Activated CD4-positive, alpha-beta T cell treated with anti-CD3 and anti-CD28 coated beads, Interleukin-2, amount 50 U/mL, for 48 hours (primary cell): ENCODE measurements around the gene CERS1.

Experiments used
- DNase-seq, 2 experiments: peaks; one replicate each; pipeline ENCODE4 v3.0.0-alpha.2; 2020

CERS1 gene, protein sequence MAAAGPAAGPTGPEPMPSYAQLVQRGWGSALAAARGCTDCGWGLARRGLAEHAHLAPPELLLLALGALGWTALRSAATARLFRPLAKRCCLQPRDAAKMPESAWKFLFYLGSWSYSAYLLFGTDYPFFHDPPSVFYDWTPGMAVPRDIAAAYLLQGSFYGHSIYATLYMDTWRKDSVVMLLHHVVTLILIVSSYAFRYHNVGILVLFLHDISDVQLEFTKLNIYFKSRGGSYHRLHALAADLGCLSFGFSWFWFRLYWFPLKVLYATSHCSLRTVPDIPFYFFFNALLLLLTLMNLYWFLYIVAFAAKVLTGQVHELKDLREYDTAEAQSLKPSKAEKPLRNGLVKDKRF

DNA sequence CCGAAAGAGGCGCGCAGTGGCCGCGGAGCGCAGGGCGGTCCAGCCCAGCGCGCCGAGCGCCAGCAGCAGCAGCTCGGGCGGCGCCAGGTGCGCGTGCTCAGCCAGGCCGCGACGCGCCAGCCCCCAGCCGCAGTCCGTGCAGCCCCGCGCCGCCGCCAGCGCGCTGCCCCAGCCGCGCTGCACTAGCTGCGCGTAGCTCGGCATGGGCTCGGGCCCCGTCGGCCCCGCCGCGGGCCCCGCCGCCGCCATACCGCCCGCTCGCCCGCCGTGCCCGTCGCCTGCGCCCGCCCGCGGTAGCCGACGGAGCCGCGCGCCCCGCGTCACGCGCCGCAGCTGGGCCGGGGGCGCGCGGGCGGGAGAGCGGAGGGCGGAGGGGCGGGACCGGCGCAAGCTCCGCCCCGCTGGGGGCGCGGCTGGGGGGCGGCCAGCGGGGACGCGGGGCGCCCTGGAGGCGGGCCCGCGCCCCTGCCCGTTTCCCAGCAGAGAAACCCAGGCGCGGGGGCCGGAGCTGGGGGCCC lies at the start of gene CERS1:
CERS1 (minus strand) TSS at position 335 of the 518 bp plus-strand sequence; CDS start at position 249, 86 bp downstream.
- DNase-seq: no peak

GRCh38 chr19:18945297-18945696 lies 49.3 kb upstream of the CERS1 start:
- no peak for DNase-seq

DNA sequence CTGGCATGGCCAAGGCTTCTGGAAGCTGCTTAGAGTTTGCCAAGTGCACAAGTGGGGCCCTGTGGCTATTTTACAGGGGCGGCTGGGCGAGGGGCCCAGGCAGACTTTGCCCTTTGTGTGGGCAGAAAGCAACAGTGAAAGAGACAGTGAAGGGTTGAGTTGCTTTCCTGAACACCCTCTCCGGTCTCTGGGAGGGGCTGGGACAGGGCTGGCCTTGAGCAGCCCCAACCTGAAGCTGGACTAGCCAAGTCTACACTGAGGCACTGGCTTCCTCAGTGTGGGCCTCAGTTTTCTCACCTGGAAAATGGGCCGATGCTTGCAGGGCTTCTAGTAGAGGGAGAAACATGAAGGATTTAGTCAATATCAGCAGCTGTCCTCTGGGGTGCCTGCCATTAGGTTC lies 47.5 kb upstream of the CERS1 start:
- no peak for DNase-seq

DNA sequence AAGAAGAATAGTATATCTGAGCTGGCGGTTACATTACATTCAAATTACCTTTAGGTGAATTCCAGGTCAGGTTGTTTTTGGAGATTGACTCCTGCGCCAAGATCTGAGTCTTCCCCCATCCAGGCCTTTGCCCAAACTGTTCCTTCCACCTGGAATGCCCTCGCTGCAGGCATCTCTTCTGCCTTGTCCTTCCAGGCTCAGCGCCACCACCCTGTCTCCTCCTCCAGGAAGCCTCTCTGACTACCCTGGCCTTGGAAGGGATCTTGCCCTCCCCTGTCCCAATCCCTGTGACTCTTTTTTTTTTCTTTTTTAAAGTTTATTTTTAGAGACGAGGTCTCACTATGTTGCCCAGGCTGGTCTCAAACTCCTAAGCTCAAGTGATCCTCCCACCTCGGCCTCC lies 46.7 kb upstream of the CERS1 start:
- DNase-seq: no peak

GRCh38 chr19:18941628-18942354 lies 45.8 kb upstream of the CERS1 start:
- no peak for DNase-seq

GRCh38 chr19:18940769-18941627 lies 45.0 kb upstream of the CERS1 start, which contains the start of gene HOMER3:
TSS of gene HOMER3 (minus strand) at chr19:18941217. CDS start at chr19:18938982, 2,235 bp downstream.
- DNase-seq: peak; percentile 83

GRCh38 chr19:18939922-18940768 lies 44.2 kb upstream of the CERS1 start:
- peak in 1 of 2 experiments; percentile 32 for DNase-seq

DNA sequence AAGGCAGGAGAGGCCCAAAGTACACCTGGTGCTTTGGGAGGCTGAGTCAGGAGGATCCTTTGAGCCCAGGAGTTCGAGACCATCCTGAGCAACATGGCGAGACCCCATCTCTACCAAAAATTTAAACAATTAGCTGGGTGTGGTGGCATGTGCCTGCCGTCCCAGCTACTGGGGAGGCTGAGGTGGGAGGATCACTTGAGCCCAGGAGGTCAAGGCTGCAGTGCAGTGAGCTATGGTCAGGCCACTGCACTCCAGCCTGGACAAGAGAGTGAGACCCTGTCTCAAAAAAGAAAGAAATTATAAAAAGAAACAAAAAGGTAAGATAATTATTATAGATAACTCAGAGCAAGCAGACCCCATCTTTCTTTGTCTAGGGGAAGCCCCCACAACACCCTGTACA lies 43.2 kb upstream of the CERS1 start:
- DNase-seq: no peak

- no peak for DNase-seq
Measured at GRCh38 chr19:18933297-18933696, 37.3 kb upstream of the CERS1 start.

DNA sequence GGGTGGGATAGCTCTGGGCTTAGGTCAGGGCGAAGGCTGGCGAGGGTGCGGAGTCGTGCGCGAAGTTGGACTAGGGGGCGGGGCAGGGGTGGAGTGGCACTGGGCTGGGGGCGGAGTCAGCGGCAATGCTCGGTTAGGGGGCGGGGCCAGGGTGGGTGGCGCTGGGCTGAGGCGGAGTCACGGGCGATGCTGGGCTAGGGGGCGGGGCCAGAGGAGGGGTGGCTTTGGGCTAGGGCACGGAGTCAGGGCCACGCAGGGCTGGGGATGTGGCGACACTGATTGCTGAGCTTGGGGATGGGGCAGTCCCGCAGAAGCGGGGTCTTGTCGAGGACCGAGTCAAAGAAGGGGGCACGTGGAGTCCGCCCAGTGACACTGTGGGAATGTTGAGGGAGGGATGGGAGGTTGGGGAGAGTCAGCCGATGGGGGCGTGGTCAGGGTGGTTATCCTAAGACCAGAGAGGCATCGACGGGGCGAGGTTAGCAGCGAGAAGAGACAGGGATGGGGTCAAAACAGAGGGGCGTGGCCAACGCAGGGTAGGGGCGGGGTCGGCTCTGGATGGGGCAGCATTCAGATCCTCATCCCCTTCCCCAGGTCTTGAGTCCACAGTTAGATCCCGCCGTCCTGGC lies 36.4 kb upstream of the CERS1 start:
- peak; percentile 89 to 90 for DNase-seq

DNA sequence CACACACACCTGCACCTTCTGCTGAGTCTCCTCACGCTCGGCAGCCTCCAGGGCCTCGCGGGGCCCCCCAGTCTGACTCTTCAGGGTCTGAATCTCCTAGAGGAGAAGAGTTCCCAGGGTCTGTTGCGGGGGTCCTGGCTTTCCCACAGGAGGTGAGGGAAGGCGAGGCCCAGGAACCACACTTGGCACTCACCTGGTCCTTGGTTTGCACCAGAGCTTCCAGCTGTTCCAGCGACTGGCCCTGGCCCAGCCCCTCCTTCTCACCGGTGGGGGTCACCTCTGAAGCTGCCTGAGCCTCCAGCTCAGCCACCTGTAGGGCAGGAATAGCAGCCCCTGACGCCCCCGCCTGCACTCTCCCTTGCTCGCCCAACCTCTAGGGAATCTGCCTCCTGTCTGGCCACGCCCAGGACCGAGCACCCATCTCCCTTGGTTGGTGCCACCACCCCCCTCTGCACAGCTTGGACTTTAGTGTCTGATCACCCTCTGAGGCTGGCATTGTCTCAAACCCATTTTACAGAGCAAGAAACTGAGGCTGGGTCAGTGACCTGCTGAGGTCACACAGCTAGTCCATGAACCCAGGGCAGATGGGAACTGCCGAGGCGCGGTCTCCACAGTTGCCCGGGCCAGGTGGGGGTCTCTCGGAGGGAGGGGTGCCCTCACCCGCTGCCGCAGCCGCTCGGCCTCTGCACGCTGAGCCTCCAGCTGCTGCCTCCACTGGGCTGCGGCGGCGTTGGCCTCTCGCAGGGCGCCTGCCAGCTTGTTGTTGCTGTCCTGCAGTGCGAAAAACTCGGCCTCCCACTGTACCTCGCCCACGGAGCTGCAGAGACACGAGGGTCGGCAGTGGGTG lies 35.6 kb upstream of the CERS1 start:
- no peak for DNase-seq

DNA sequence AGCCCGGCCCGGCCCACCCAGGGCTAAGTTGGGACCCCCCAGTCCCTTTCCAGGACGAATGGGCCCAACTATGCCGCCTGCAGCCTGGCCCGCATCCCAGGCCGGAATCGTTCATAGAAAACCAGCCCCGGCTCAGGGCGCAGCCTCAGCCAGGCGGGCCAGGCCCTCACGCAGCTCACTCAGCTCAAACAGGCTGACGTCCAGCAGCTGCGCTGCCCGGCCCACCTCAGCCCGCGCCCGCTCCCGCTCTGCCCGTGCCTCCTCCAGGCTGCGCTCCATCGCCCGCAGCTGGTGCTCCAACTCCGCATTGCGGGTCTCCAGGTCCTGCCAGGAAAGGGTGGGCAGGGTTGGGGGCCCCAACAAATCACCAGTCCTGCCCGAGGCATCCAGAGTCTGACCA lies 33.4 kb upstream of the CERS1 start:
- no peak for DNase-seq

- DNase-seq: no peak
Measured at GRCh38 chr19:18928018-18928805, 32.3 kb upstream of the CERS1 start.

- DNase-seq: no peak
Measured at GRCh38 chr19:18924684-18925213, 28.8 kb upstream of the CERS1 start.

- DNase-seq: no peak
Measured at GRCh38 chr19:18922228-18922985, 26.4 kb upstream of the CERS1 start.

DNA sequence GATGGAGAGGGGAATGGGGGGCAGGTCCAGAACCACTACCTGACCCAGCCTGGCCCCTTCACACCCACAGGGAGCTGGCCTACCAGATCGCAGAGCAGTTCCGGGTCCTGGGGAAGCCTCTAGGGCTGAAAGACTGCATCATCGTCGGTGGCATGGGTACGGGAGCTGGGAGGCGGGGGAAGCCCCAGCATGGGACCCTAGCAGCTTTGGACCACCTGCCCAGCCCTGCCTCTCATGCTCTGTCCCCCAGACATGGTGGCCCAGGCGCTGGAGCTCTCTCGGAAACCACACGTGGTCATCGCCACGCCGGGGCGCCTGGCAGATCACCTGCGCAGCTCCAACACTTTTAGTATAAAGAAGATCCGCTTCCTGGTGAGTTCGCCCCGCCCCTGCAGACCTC lies 25.6 kb upstream of the CERS1 start:
- no peak for DNase-seq

DNA sequence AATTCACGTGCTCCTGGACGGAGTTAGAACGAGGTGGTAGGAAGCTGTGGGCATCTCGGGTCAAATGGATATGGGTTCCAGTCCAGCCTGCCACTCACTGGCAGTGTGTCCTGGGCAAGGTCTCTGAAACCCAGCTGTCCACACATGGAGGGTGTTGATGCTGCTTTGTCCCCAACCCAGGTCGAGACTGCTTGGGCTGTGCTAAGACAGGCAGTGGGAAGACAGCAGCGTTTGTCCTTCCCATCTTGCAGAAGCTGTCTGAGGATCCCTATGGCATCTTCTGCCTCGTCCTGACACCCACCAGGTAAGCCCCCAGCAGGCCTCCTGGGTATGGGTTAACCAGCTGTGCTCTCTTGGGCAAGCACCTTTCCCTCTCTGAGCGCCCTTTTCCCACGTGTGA lies 24.4 kb upstream of the CERS1 start:
- DNase-seq: no peak

GRCh38 chr19:18919900-18920214 lies 23.9 kb upstream of the CERS1 start:
- DNase-seq: no peak
